Ishikawa (cell line): ENCODE data around the gene GPC6.

Experiments used
- CEBPB ChIP-seq: IDR thresholded peaks from 2 replicates; pipeline ENCODE4 v1.6.1; 2012
- CREB1 ChIP-seq: IDR thresholded peaks from 2 replicates; pipeline ENCODE4 v1.6.1; 2012; ENCODE audit warnings: low read depth
- EGR1 ChIP-seq: IDR thresholded peaks from 2 replicates; pipeline ENCODE4 v1.6.1; 2012
- EP300 ChIP-seq: IDR thresholded peaks from 2 replicates; pipeline ENCODE4 v1.6.1; 2012; ENCODE audit warnings: borderline replicate concordance
- FOXM1 ChIP-seq: IDR thresholded peaks from 2 replicates; pipeline ENCODE4 v1.6.1; 2012; ENCODE audit warnings: low read depth, borderline replicate concordance
- MAX ChIP-seq: IDR thresholded peaks from 2 replicates; pipeline ENCODE4 v1.6.1; 2012
- NFIC ChIP-seq: IDR thresholded peaks from 2 replicates; pipeline ENCODE4 v1.6.1; 2012
- RAD21 ChIP-seq: IDR thresholded peaks from 2 replicates; pipeline ENCODE4 v1.6.1; 2012; ENCODE audit warnings: low read depth
- REST ChIP-seq: IDR thresholded peaks from 2 replicates; pipeline ENCODE4 v1.6.1; 2012; ENCODE audit warnings: low read depth, mild to moderate bottlenecking
- TAF1 ChIP-seq: IDR thresholded peaks from 2 replicates; pipeline ENCODE4 v1.6.1; 2012; ENCODE audit warnings: low read depth, mild to moderate bottlenecking
- TCF12 ChIP-seq: IDR thresholded peaks from 2 replicates; pipeline ENCODE4 v1.6.1; 2012; ENCODE audit warnings: low read depth
- TEAD4 ChIP-seq: IDR thresholded peaks from 2 replicates; pipeline ENCODE4 v1.6.1; 2012
- USF1 ChIP-seq: IDR thresholded peaks from 2 replicates; pipeline ENCODE4 v1.6.1; 2012
- YY1 ChIP-seq: IDR thresholded peaks from 2 replicates; pipeline ENCODE4 v1.6.1; 2012; ENCODE audit warnings: low read depth
- ZBTB7A ChIP-seq: IDR thresholded peaks from 2 replicates; pipeline ENCODE4 v1.6.1; 2012; ENCODE audit warnings: low read depth

GPC6 gene

GRCh38 chr13:94414708-94415107 lies 1188.1 kb downstream of the GPC6 start:
- TF ChIP-seq NFIC (no peak), CEBPB (no peak), TCF12 (no peak), TEAD4 (no peak), TAF1 (no peak), EP300 (no peak), EGR1 (no peak), REST (no peak), MAX (no peak), FOXM1 (no peak), ZBTB7A (no peak), RAD21 (no peak), USF1 (no peak), CREB1 (no peak), YY1 (no peak)

GRCh38 chr13:94415500-94416237 lies 1189.1 kb downstream of the GPC6 start:
- TF ChIP-seq TAF1, result no peak
- no peak for TF ChIP-seq EP300
- TF ChIP-seq CEBPB, result no peak
- TF ChIP-seq TCF12, result no peak
- TF ChIP-seq TEAD4, result no peak
- TF ChIP-seq EGR1, result no peak

- no peak for TF ChIP-seq EGR1
- no peak for TF ChIP-seq ZBTB7A
- TF ChIP-seq CEBPB, result peak; percentile 69
- peak; percentile 67 for TF ChIP-seq RAD21
- TF ChIP-seq TEAD4, result peak; percentile 54
- TF ChIP-seq YY1, result no peak
These were observed 1190.0 kb downstream of the GPC6 start for GRCh38 chr13:94416454-94417080.

GRCh38 chr13:94417294-94417693 lies 1190.7 kb downstream of the GPC6 start:
- TF ChIP-seq MAX (no peak), EGR1 (no peak), RAD21 (no peak), REST (no peak), CEBPB (no peak), ZBTB7A (no peak), EP300 (no peak), YY1 (no peak)

- TF ChIP-seq REST, result no peak
- TF ChIP-seq CEBPB, result no peak
- no peak for TF ChIP-seq MAX
- no peak for TF ChIP-seq YY1
- no peak for TF ChIP-seq USF1
- no peak for TF ChIP-seq TCF12
- TF ChIP-seq NFIC, result no peak
- no peak for TF ChIP-seq ZBTB7A
- no peak for TF ChIP-seq FOXM1
- no peak for TF ChIP-seq TAF1
- TF ChIP-seq RAD21, result no peak
- TF ChIP-seq CREB1, result no peak
- TF ChIP-seq EP300, result no peak
- no peak for TF ChIP-seq EGR1
- no peak for TF ChIP-seq TEAD4
These were observed 1192.8 kb downstream of the GPC6 start for GRCh38 chr13:94419304-94419924.
